LNCaP clone FGC (cell line): ENCODE data around the gene TENM3.

ENCODE experiments used
- DNase-seq: peaks from one replicate; pipeline ENCODE4 v3.0.0-alpha.2; 2011; ENCODE audit warnings: low read depth
- H3K4me3 ChIP-seq: 2 replicates; pipeline ENCODE4 v1.5.1; 2011; ENCODE audit warnings: mild to moderate bottlenecking, low read depth, low read length, control low read depth
- TF ChIP-seq, protein P1 (sequence below): IDR thresholded peaks from 2 replicates; pipeline ENCODE4 v1.5.1; 2012; ENCODE audit warnings: mild to moderate bottlenecking; ENCODE audit not compliant: control insufficient read depth, insufficient read depth; ENCODE audit errors: extremely low read depth

The TENM3 gene

DNA sequence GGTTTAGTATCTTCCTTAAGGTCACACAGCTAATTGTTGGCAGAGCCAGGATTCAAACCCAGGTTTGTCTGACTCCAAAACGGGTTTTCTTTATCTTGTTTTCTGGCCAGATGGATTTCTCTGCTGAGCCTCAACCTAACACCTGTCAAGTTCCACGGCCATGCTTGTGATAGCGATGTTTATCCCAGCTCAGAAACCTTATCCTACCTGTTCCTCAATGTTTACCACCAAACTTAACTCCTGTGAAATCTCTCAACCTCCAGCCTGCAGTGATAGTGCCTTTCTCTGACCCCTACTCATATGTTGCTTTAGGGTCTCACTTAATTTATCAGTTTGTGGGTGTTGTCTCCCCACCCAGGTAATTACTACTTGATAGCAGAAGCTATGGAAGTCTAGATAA lies 428.0 kb downstream of the TENM3 start:
- DNase-seq, result no peak
- TF ChIP-seq, protein P1, sequence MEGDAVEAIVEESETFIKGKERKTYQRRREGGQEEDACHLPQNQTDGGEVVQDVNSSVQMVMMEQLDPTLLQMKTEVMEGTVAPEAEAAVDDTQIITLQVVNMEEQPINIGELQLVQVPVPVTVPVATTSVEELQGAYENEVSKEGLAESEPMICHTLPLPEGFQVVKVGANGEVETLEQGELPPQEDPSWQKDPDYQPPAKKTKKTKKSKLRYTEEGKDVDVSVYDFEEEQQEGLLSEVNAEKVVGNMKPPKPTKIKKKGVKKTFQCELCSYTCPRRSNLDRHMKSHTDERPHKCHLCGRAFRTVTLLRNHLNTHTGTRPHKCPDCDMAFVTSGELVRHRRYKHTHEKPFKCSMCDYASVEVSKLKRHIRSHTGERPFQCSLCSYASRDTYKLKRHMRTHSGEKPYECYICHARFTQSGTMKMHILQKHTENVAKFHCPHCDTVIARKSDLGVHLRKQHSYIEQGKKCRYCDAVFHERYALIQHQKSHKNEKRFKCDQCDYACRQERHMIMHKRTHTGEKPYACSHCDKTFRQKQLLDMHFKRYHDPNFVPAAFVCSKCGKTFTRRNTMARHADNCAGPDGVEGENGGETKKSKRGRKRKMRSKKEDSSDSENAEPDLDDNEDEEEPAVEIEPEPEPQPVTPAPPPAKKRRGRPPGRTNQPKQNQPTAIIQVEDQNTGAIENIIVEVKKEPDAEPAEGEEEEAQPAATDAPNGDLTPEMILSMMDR, result no peak
- no peak overlapping the region for H3K4me3 ChIP-seq

DNA sequence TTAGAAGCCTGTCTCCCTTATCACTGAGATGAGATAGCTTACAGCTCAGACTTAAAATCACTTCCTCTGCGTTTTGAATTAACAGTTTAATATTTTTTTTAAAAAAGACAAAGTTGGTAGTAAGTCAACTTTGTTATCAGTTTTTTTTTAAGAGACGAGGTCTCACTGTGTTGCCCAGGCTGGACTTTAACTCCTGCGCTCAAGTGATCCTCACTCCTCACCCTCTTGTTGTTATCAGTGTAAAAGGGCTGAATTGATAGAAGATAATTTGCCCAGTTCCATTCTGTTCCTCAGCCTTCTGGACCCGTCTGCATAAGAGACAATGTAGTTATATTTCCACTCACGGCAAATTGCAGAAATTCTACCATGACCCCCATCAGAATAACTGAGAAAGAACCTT lies 428.5 kb downstream of the TENM3 start:
- no peak for DNase-seq
- H3K4me3 ChIP-seq, result no peak overlapping the region
- TF ChIP-seq, protein P1, result no peak

DNA sequence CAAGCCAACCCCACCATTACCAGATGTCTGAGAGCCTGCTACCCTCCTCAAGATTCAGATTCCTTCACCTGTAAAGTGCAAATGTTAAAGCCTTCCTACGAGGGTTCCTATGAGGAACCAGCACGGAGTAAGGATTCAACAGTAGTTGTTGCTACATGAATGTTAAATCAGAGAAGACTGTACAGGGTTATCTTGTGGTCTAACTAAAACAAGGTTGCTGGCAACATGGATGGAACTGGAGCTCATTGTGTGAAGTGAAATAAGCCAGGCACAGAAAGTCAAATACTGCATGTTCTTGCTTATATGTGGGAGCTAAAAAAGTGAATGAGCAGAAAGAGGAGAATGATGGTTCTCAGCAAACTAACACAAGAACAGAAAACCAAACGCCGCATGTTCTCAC lies 435.4 kb downstream of the TENM3 start:
- H3K4me3 ChIP-seq, result no peak overlapping the region
- DNase-seq, result no peak
- TF ChIP-seq, protein P1, result no peak

DNA sequence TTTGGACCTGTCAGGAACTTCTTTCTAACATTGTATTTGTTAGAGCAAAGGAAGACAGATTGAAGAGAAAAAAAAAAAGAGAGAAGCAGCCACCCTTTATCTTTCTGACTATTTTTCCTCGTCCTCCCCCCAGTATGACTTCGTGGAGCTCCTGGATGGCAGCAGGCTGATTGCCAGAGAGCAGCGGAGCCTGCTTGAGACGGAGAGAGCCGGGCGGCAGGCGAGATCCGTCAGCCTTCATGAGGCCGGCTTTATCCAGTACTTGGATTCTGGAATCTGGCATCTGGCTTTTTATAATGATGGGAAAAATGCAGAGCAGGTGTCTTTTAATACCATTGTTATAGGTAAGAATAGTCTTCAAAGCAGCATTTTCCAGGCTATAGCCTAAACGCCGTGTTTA lies 436.3 kb downstream of the TENM3 start:
- TF ChIP-seq, protein P1, result no peak
- H3K4me3 ChIP-seq, result no peak overlapping the region
- DNase-seq, result no peak

DNA sequence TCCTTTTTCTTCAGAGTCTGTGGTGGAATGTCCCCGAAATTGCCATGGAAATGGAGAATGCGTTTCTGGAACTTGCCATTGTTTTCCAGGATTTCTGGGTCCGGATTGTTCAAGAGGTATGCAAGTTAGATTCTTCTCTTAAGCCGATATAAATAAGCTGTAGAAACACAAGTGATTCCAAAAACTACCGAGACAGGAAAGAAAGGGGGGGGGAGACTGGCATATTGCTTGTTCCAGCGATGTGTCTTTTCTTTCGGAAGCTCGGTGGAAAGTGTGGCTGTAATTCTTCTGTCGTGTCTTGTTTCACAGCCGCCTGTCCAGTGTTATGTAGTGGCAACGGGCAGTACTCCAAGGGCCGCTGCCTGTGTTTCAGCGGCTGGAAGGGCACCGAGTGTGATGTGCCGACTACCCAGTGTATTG lies 437.0 kb downstream of the TENM3 start:
- H3K4me3 ChIP-seq, result no peak overlapping the region
- DNase-seq, result no peak
- TF ChIP-seq, protein P1, result no peak

DNA sequence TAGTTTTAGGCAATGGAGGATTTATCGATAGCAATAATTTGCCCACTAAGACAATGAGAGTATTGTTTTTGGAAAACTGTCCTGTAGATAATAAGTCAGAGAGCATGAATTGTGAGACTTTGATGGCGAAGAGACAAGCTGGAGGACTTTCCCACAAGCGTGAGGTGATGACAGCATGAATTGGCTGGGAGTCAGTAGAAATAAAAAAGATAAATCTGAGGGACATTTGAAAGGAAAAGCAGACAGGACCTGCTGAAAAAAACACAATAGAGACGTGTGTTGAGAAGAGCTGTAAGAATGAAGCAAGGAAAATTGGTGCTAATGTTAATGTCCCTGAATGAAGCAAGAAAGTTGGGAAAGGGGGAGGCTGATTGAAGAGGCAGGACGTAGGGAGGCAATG lies 440.5 kb downstream of the TENM3 start:
- TF ChIP-seq, protein P1, result no peak
- no peak for DNase-seq
- H3K4me3 ChIP-seq, result no peak overlapping the region

DNA sequence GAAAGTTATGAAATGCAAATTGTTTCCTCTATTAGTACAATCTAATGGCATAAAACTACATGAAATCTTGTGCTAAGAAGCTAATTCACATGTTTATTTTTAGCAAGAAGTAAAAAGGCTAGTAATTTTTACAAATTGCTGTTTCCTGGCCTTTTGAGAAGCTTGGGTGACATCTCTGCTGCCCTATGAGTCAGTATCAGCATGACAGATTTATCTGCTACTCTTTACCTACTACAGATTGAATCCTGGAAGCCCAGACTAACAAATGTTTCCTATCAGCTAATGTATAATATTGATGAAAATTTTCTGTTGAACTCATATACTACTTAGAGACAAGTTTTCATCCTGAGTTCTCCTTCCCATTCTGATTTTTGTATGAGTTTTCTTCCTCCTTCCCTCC lies 441.6 kb downstream of the TENM3 start:
- DNase-seq, result no peak
- TF ChIP-seq, protein P1, result no peak
- no peak overlapping the region for H3K4me3 ChIP-seq
